HG02610 (cell line): Measurements from ENCODE around the gene E2F6.

Source experiments
- ATAC-seq: cut with Tn5 transposase; IDR thresholded peaks from one replicate; pipeline ENCODE4 v1.9.1; 2021; ENCODE audit warnings: mild to moderate bottlenecking, moderate library complexity; ENCODE audit not compliant: unreplicated experiment

Gene E2F6, protein sequence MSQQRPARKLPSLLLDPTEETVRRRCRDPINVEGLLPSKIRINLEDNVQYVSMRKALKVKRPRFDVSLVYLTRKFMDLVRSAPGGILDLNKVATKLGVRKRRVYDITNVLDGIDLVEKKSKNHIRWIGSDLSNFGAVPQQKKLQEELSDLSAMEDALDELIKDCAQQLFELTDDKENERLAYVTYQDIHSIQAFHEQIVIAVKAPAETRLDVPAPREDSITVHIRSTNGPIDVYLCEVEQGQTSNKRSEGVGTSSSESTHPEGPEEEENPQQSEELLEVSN

GRCh38 chr2:11465485-11466306 lies at the start of gene E2F6:
Gene E2F6 (minus strand): TSS chr2:11466161. CDS start chr2:11465879, 282 bp downstream.
- peak; percentile 62 for ATAC-seq

GRCh38 chr2:11515490-11515981 lies 49.6 kb upstream of the E2F6 start:
- no peak for ATAC-seq

- ATAC-seq = no peak
Measured at GRCh38 chr2:11514904-11515303, 48.9 kb upstream of the E2F6 start.

GRCh38 chr2:11514081-11514730 lies 48.2 kb upstream of the E2F6 start:
- ATAC-seq = no peak

DNA sequence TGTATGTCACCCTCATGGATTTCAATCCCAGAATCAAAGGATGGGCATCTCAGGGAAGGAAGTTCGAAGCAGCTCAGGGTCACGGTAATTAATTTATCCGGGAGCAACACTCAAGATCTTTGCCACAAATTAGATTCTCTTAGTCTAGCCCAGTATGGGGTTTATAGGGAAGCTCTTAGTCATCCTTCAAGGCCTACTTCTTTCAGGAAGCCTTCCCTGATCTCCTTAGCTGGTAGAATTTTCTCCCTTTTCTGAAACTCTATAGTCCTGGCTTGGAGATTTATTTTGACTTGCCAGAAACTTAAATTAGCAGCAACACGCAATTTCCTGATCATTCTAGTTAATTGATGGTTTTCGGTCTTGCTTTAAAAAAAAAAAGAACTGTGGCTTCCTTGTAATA lies 47.4 kb upstream of the E2F6 start:
- ATAC-seq = no peak

- ATAC-seq = no peak
Measured at GRCh38 chr2:11512431-11512830, 46.5 kb upstream of the E2F6 start.

DNA sequence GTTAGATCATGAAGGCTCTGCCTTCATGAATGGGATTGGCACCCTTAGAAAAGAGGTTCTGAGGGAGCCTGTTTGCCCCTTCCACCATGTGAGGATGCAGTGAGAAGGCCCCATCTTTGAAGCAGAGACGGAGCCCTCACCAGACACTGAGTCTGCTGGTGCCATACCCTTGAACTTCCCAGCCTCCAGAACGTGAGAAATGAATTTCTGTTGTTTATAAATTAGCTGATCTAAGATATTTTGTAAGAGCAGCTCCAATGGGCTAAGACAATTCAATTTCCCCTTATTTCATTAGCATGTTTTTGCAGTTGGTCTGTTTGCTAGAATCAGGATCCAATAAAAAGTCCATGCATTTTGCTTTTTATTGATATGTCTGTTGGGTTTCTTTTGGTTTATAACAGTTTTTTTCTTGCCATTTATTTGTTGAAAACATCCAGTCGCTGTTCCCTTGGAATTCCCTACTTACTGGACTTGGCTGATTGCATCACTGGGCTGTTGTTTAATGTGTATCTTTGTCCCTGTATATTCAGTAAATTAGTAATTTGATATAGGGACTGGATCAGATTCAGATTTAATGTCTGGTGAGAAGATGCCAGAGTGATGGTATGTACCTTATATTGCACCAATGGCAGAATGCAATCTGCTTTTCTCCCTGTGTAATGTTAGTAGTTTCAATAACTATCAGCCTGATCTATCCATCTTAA lies 43.8 kb upstream of the E2F6 start:
- no peak for ATAC-seq

DNA sequence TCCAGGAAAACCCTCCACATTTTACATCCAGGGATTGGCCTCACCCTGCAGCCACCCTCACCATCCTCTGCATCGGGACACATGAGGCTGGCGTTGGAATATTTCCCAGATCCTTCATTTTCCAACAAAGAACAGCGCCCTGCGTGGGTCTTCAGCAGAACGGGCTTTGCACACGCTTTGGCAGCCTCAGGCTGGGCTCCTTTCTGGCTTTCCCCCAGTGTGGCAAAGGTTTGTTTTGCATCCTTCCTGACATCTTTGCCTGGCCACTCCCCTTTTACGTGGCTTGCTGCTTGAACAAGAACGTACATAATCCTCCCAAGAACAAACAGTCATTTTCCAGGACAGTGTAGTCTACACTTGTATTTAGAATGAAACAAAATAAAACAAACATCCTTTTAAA lies 42.3 kb upstream of the E2F6 start:
- no peak for ATAC-seq

DNA sequence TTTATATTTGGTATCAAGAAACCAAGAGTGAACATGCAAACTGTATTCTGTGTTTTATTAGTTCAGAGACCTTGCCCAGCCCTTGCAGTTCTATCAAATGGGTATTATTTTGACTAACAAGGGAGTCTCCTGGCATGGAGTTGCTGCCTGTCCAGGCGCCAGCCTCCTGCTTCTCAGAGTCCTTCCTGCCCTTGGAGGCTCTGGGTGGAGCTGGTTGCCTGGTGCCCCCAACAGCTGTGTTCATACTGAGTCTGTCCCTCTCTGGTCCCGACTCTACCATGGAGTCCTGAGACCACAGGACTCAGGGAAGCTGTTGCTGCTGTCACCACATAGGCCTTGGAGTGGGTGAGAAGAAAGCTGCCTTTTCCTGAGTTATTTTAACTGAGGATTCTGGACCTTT lies 41.6 kb upstream of the E2F6 start:
- no peak for ATAC-seq

DNA sequence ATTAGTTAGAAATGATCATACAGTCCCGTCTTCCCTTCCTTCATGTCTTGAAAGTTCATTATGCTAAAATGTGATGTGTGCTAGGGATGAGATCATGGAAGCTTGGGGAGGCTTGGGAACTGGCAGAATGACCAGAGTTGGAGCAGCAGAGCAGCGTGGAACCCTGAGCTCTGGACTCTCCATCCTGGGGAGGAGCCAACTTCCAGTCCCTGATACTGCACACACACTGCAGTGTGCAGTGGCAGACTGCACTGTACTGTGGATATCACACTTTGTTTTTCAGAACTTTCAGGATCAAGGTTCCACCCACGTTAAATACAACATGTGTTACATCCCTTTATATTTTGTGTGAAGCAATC lies 40.6 kb upstream of the E2F6 start:
- ATAC-seq = no peak

DNA sequence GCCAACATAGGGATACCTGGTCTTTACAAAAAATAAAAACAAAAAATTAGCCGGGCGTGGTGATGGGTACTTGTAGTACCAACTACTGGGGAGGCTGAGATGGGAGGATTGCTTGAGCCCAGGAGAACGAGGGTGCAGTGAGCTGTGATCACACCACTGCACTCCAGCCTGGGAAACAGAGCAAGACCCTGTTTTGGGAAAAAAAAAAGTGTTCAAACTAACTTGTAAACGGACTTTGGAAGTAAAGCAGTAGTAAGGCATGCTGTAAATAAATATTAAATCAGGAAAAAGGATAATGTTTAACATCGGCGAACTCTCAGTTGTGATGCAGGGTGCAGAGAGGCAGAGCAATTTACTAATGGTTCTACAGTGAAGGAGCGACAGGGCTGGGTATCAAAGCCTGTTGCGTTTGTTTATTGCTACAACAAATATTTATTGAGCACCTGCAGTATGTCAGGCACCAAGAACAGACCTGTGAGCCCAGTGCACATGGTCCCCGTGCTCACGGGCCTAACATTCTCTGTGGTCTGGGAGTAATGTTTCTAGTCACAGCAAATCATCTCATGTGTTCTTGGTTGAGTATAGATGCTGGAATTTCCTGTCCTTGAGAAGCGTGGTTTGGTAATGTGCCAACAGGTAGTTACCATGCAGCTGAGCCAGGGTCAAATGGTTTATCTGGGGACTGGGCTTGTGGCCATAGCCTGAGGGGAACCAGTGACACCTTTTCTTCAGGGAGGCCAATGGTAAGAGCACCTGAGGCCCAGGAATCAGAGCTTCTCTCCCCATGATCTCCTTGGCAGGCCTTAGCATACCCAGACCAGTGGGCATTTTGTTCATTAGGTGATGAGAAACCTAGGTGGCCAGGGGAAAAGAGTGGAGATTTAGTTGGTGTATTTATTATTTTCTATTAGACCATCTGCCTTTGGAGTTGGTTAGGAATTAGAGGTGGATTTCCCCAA lies 40.0 kb upstream of the E2F6 start:
- ATAC-seq = peak; percentile 83

- no peak for ATAC-seq
Measured at GRCh38 chr2:11503354-11503927, 37.5 kb upstream of the E2F6 start.

DNA sequence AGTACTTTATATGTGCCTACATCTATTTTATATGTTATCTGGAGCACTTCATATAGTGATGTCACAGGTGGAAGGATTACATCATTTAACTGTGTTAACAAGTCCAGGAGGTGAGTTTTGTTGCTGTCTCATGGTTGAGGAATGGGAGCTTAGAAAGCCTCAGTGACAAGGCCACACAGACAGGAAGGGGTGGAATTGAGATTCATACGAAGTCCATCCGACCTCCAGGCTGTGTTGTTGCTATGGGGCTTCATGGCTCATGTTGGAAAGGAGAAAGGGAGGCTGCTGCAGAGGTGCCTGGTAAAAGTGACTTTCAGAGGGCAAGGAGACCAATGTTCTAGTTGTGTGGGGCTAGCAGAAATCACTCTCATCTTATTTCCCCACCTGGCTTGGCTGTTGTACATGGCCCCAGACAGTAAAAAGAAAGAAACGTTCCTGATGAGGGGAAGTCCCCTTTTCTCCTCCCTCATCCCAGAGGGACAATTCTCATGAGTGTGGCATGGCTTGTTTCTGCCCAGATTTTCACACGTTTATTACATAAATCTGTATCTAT lies 36.9 kb upstream of the E2F6 start:
- ATAC-seq = no peak

- peak; percentile 52 for ATAC-seq
Measured at GRCh38 chr2:11500702-11501303, 34.8 kb upstream of the E2F6 start.

GRCh38 chr2:11499081-11499743 lies 33.3 kb upstream of the E2F6 start:
- no peak for ATAC-seq

- ATAC-seq = peak; percentile 70
Measured at GRCh38 chr2:11498543-11499034, 32.6 kb upstream of the E2F6 start.

- ATAC-seq = no peak
Measured at GRCh38 chr2:11495844-11496681, 30.1 kb upstream of the E2F6 start.
